Naive B cell (primary cell): Measurements from ENCODE around the gene VPS36. TPM values are rescaled to one million over a fixed set of nuclear protein-coding genes. Genes with fewer than 3 reads are reported as not detected.
"Not testable (repeated sequence)": the region's sequence is repeated elsewhere in the genome, so short reads cannot be mapped to it uniquely, and the experiment has no call there.

Source experiments
- ATAC-seq, 2 donors: fragments of 150-1000 bp; cut with Tn5 transposase; 2 replicates each; pipeline ENCODE4 v1.10.0; 2021; ENCODE audit warnings: low read depth in 2 of 2, mild to moderate bottlenecking in 2 of 2, moderate library complexity in 2 of 2
- DNase-seq: peaks from one replicate; pipeline ENCODE4 v3.0.0; 2022
- H3K27ac Mint-ChIP-seq, 6 donors: one replicate each; pipeline ENCODE4 v1.8.0; 2020 to 2022; ENCODE audit warnings: mild to moderate bottlenecking in 6 of 6, mixed read lengths in 6 of 6, moderate library complexity in 5 of 6, inconsistent platforms in 2 of 6
- H3K27me3 Mint-ChIP-seq, 3 donors: one replicate each; pipeline ENCODE4 v1.8.0; 2021 to 2022; ENCODE audit warnings: mixed read lengths in 3 of 3, mild to moderate bottlenecking in 1 of 3
- H3K36me3 Mint-ChIP-seq, 2 donors: one replicate each; pipeline ENCODE4 v1.8.0; 2020 to 2022; ENCODE audit warnings: mixed read lengths in 2 of 2, inconsistent platforms in 1 of 2, mild to moderate bottlenecking in 1 of 2
- H3K4me1 Mint-ChIP-seq, 3 donors: one replicate each; pipeline ENCODE4 v1.8.0; 2020 to 2022; ENCODE audit warnings: mixed read lengths in 3 of 3, inconsistent platforms in 1 of 3, mild to moderate bottlenecking in 1 of 3, moderate library complexity in 1 of 3
- H3K4me3 Mint-ChIP-seq, 8 donors: one replicate each; pipeline ENCODE4 v1.8.0; 2020 to 2022; ENCODE audit warnings: mild to moderate bottlenecking in 8 of 8, mixed read lengths in 8 of 8, moderate library complexity in 8 of 8, inconsistent platforms in 2 of 8
- H3K9me3 Mint-ChIP-seq, 7 donors: one replicate each; pipeline ENCODE4 v1.8.0; 2020 to 2022; ENCODE audit warnings: mixed read lengths in 7 of 7, mild to moderate bottlenecking in 5 of 7, inconsistent platforms in 2 of 7, moderate library complexity in 1 of 7
- polyA plus RNA-seq, 6 donors: library from polyadenylated mRNA; unstranded; fragments of 300-500 nt; fragmentation: Illumina TruSeq; gene quantifications; one replicate each; pipeline ENCODE4 v1.2.3, GENCODE V29; 2021; ENCODE audit warnings: low read depth in 6 of 6

VPS36 gene
- polyA plus RNA-seq, result 10 to 100 TPM; 34.3 to 50.4 (median 44.1) TPM

GRCh38 chr13:52450012-52450792 is at the start of gene VPS36:
VPS36 (minus strand) TSS chr13:52450634; CDS start chr13:52450594, 40 bp downstream.
- DNase-seq, result peak; percentile 96
- H3K36me3 Mint-ChIP-seq, result no peaks in the 10 kb centered on the region
- peak within 1 kb of the TSS; percentile 72 to 99 (median 93) for H3K27ac Mint-ChIP-seq
- peaks cover 31 to 40% (median 39%) of the 10 kb centered on the region in 3 donors for H3K4me1 Mint-ChIP-seq
- H3K4me3 Mint-ChIP-seq, result peak within 1 kb of the TSS; percentile 83 to 98 (median 94)
- no peaks in the 10 kb centered on the region for H3K27me3 Mint-ChIP-seq
- H3K9me3 Mint-ChIP-seq, result no peaks in the 10 kb centered on the region
- ATAC-seq, result peak; percentile 63 to 64

GRCh38 chr13:52497979-52498378 is 47.5 kb upstream of the VPS36 start:
- H3K36me3 Mint-ChIP-seq, H3K27ac Mint-ChIP-seq, H3K4me1 Mint-ChIP-seq, H3K4me3 Mint-ChIP-seq, DNase-seq, H3K27me3 Mint-ChIP-seq: not testable (repeated sequence)
- ATAC-seq, result peak; percentile 42 to 58
- peaks cover 5 to 17% (median 6%) of the 10 kb centered on the region in 7 donors for H3K9me3 Mint-ChIP-seq

- not testable (repeated sequence) for H3K27me3 Mint-ChIP-seq, DNase-seq, H3K9me3 Mint-ChIP-seq, H3K27ac Mint-ChIP-seq, H3K36me3 Mint-ChIP-seq, ATAC-seq, H3K4me3 Mint-ChIP-seq, H3K4me1 Mint-ChIP-seq
Observed at GRCh38 chr13:52494241-52494640, 43.8 kb upstream of the VPS36 start.

- not testable (repeated sequence) for H3K27ac Mint-ChIP-seq, H3K36me3 Mint-ChIP-seq, H3K9me3 Mint-ChIP-seq, DNase-seq, H3K27me3 Mint-ChIP-seq, H3K4me1 Mint-ChIP-seq, H3K4me3 Mint-ChIP-seq, ATAC-seq
Observed at GRCh38 chr13:52491015-52491414, 40.6 kb upstream of the VPS36 start.

- H3K9me3 Mint-ChIP-seq, H3K27me3 Mint-ChIP-seq, ATAC-seq, DNase-seq, H3K36me3 Mint-ChIP-seq, H3K4me3 Mint-ChIP-seq, H3K27ac Mint-ChIP-seq, H3K4me1 Mint-ChIP-seq: not testable (repeated sequence)
Observed at GRCh38 chr13:52488763-52489162, 38.3 kb upstream of the VPS36 start.

- not testable (repeated sequence) for H3K4me1 Mint-ChIP-seq, H3K4me3 Mint-ChIP-seq, H3K27me3 Mint-ChIP-seq, H3K27ac Mint-ChIP-seq, H3K9me3 Mint-ChIP-seq, H3K36me3 Mint-ChIP-seq, ATAC-seq, DNase-seq
Observed at GRCh38 chr13:52487078-52487477, 36.6 kb upstream of the VPS36 start.

- H3K9me3 Mint-ChIP-seq, H3K4me1 Mint-ChIP-seq, H3K36me3 Mint-ChIP-seq, H3K4me3 Mint-ChIP-seq, ATAC-seq, H3K27ac Mint-ChIP-seq, H3K27me3 Mint-ChIP-seq, DNase-seq: not testable (repeated sequence)
Observed at GRCh38 chr13:52480677-52481428, 30.4 kb upstream of the VPS36 start.

- H3K4me3 Mint-ChIP-seq, H3K9me3 Mint-ChIP-seq, H3K27me3 Mint-ChIP-seq, DNase-seq, ATAC-seq, H3K4me1 Mint-ChIP-seq: not testable (repeated sequence)
- Mint-ChIP-seq H3K36me3 (peaks cover 25 to 30% of the 10 kb centered on the region in 2 donors), H3K27ac (peak overlapping the region in 1 of 6 donors; percentile 80)
Observed at GRCh38 chr13:52468487-52468886, 18.1 kb upstream of the VPS36 start.

GRCh38 chr13:52463526-52463925 is 13.1 kb upstream of the VPS36 start:
- Mint-ChIP-seq H3K27ac (no peak overlapping the region), H3K36me3 (peaks cover 14 to 27% of the 10 kb centered on the region in 2 donors), H3K27me3 (no peaks in the 10 kb centered on the region), H3K4me3 (no peak overlapping the region), H3K9me3 (peaks cover 0 to 4% (median 3%) of the 10 kb centered on the region in 7 donors), H3K4me1 (peaks cover 0 to 15% (median 10%) of the 10 kb centered on the region in 3 donors)
- ATAC-seq (no peak), DNase-seq (no peak)

- H3K36me3 Mint-ChIP-seq, result peaks cover 7 to 13% of the 10 kb centered on the region in 2 donors
- no peaks in the 10 kb centered on the region for H3K9me3 Mint-ChIP-seq
- H3K27ac Mint-ChIP-seq, result no peak overlapping the region
- ATAC-seq (no peak), DNase-seq (no peak)
- H3K4me1 Mint-ChIP-seq, result peaks cover under 1 to 23% (median 12%) of the 10 kb centered on the region in 3 donors
- no peaks in the 10 kb centered on the region for H3K27me3 Mint-ChIP-seq
- H3K4me3 Mint-ChIP-seq, result no peak overlapping the region
Observed at GRCh38 chr13:52461265-52461664, 10.8 kb upstream of the VPS36 start.

- no peak for ATAC-seq
- Mint-ChIP-seq H3K27me3 (no peaks in the 10 kb centered on the region), H3K4me3 (peak overlapping the region in 1 of 8 donors; percentile 30), H3K27ac (no peak overlapping the region), H3K4me1 (peaks cover 11 to 28% (median 19%) of the 10 kb centered on the region in 3 donors), H3K36me3 (peaks cover 7 to 12% of the 10 kb centered on the region in 2 donors), H3K9me3 (no peaks in the 10 kb centered on the region)
- no peak for DNase-seq
Observed at GRCh38 chr13:52459668-52460067, 9.2 kb upstream of the VPS36 start.

- peak; percentile 49 to 55 for ATAC-seq
- H3K27ac Mint-ChIP-seq, result peak overlapping the region; percentile 89 to 99 (median 92)
Observed at GRCh38 chr13:52455677-52456041, 5.2 kb upstream of the VPS36 start.

GRCh38 chr13:52454820-52455676 is 4.6 kb upstream of the VPS36 start, which contains the start of gene CKAP2:
CKAP2 (plus strand) TSS chr13:52455478; CDS start chr13:52455557, 79 bp downstream.
- Mint-ChIP-seq H3K27me3 (no peaks in the 10 kb centered on the region), H3K4me3 (peak within 1 kb of the TSS; percentile 78 to 99 (median 98)), H3K36me3 (no peaks in the 10 kb centered on the region), H3K4me1 (peaks cover 25 to 34% (median 29%) of the 10 kb centered on the region in 3 donors), H3K9me3 (no peaks in the 10 kb centered on the region), H3K27ac (peak within 1 kb of the TSS; percentile 91 to 100 (median 94))
- DNase-seq, result peak; percentile 96
- ATAC-seq, result peak; percentile 78

More at GRCh38 chr13:52455677-52456041, 5.2 kb upstream of the VPS36 start:
- Mint-ChIP-seq H3K27me3 (no peaks in the 10 kb centered on the region), H3K9me3 (no peaks in the 10 kb centered on the region), H3K36me3 (peaks cover under 1 to 2% of the 10 kb centered on the region in 2 donors), H3K4me3 (peak overlapping the region; percentile 78 to 99 (median 98)), H3K4me1 (peaks cover 24 to 34% (median 30%) of the 10 kb centered on the region in 3 donors)
- DNase-seq, result peak; percentile 79
